ENCODE measurements around the gene CDH24. TPM values are rescaled to one million over a fixed set of nuclear protein-coding genes. Genes with fewer than 3 reads are reported as not detected.

Gene CDH24
- total and polyA plus RNA-seq, 9 of the 15 experiments (the other 6 are each of a cell fraction or from before 2014, with no cell fraction given) = 0.04 to 16.2 (median 4.9) TPM

- TF ChIP-seq ZSCAN32 (CRISPR knock-in tag; IDR thresholded peaks at IDR 0.05) = no peak
- peak; percentile 89 for TF ChIP-seq ZNF316 (IDR thresholded peaks at IDR 0.05)
- no peak for TF ChIP-seq MGA (IDR thresholded peaks at IDR 0.05)
- no peak for TF ChIP-seq BRF2 (IDR thresholded peaks at IDR 0.05; ENCODE audit: borderline replicate concordance, insufficient read depth, insufficient read length)
- no peak for TF ChIP-seq RBM17 (IDR thresholded peaks at IDR 0.05; ENCODE audit: borderline replicate concordance, low read depth, low read length)
- no peak for TF ChIP-seq PATZ1 (CRISPR knock-in tag; IDR thresholded peaks at IDR 0.05; ENCODE audit: borderline replicate concordance)
- TF ChIP-seq ZNF263 (CRISPR knock-in tag; IDR thresholded peaks at IDR 0.05; ENCODE audit: borderline replicate concordance) = peak; percentile 88
- TF ChIP-seq MBD1 (CRISPR knock-in tag; IDR thresholded peaks at IDR 0.05) = no peak
- no peak for TF ChIP-seq MCM2 (IDR thresholded peaks at IDR 0.05; ENCODE audit: low read depth)
These were observed 22.6 kb downstream of the CDH24 start, which contains the start of gene PSMB5 (continued) for GRCh38 chr14:23034498-23035302.
